SK-N-MC (cell line): Measurements from ENCODE around the gene KAZN.

ENCODE experiments used
- EZH2 ChIP-seq: fragments of 200-600 bp; sonication (generic); IDR thresholded peaks from one replicate; pipeline ENCODE4 v1.6.1; 2017; ENCODE audit warnings: antibody characterized with exemption
- POLR2AphosphoS5 ChIP-seq: IDR thresholded peaks from 2 replicates; pipeline ENCODE4 v1.6.1; 2012; ENCODE audit warnings: mild to moderate bottlenecking, low read depth, low read length, borderline replicate concordance

DNA sequence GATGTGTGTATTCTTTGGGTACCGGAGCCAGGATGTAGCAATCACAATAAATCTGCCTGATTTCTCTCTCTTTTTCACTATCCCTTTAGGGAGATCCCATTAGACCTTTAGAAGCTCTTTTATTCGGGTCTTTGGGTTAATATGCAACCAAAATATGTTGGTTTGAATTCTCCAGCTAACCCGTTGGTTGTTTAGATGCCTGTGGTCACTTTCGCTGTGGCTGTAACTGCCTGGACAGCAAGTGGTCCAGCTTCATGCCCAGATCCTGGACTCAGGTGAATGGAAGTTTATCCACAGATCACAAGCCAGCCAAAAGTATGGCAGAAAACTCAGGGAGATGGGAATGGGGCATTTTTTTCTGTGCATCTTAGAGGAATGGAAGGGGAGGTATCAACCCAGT lies 12.3 kb downstream of the KAZN start:
- TF ChIP-seq POLR2AphosphoS5 (no peak), EZH2 (no peak)
